Amniotic stem cell (primary cell): ENCODE results near the gene PON1.

Experiments used
- DNase-seq: peaks from one replicate; lab custom pipeline; 2025; lab: John Stamatoyannopoulos, UW

The PON1 gene

DNA sequence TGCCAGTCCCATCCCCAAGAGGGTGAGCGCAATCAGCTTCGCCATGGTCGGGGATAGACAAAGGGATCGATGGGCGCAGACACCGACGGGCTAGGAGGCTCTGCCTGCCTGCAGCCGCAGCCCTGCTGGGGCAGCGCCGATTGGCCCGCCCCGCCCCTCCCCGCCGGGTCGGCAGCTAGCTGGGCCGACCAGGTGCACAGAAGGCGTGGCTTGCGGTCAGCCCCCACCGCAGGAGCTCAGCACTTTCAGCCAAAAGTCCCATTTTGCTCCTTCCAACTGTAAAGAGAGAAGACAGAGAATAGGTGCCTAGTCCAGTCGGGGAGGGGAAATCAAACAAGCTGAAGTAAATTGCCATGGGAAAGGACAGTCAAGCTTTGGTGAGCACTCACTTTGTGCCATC lies at the start of gene PON1:
TSS of gene PON1 (minus strand) at position 102 of the 400 bp plus-strand sequence. CDS start at position 45, 57 bp downstream.
- no peak for DNase-seq

DNA sequence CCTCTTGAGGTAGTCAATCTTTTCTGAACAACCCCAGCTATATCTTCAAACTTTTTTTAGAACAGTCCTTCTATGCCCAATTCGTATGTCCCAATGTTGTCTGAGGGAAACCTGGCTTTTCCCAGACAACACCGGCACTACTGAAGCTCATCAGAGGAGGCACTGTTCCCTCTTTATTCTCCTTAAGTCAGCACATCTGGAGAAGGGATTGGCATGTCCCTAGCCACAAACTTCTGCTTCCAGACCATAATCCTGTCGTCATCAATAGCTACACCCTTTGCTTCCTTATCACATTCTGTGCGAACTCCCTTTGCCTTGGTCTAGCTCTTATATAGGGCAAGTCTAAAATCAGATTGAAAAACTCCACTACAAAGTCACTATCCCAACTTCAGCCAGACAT lies 49.0 kb upstream of the PON1 start:
- DNase-seq = no peak

DNA sequence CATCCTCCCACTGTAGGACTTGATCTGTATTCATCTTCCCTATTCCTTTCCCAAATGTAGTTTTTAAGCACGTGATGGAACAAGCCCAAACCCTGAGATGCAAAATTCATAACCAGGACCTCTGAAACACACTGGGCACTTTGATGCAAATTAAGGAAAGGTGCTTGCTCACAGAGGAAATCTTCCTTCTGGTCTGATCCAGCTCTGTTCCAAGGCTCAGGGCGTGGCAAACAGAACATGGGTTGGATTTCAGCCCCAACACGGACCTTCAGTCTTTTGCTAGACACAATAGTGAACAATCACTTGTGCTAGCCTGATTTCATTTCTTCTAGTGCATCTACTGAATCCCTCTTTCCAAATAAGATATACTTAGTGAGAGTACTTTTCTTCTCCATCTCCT lies 43.9 kb upstream of the PON1 start:
- no peak for DNase-seq

DNA sequence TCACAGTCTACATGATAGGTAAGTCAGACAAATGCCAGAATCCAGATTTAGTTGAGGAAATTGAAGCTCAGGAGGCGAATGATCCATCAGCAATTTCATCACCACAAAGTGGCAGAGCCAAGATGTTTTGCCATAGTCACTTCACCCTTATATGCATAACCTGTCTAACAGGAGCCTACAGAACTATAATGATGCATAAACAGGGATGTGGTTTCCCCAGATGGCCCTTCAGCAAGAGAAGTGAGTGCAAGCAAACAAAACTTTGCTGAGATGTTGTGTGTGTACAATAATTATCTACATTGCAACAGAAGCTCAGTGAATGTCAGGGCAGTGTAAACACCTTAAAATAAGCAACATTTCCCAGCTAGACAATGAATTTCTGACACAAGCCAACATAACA lies 43.3 kb upstream of the PON1 start:
- no peak for DNase-seq

DNA sequence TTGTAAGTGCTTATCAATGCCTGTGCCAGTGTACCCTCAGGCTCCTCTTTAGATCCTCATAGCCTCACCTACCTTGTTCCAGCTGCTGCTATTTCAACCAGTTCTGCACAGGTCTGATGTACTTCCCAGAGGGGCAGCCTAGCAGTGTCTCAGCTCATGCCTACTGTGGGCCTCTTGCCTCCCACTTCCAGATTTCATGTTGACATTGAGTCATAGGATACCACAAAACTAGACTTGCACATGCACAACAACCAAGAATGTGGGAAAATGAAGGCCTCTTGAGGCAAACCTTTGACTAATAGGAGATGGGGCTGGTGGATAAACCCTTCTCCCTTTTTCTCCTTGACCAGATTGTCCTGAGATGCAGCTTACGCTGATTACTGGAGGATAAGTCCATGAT lies 40.8 kb upstream of the PON1 start:
- no peak for DNase-seq

DNA sequence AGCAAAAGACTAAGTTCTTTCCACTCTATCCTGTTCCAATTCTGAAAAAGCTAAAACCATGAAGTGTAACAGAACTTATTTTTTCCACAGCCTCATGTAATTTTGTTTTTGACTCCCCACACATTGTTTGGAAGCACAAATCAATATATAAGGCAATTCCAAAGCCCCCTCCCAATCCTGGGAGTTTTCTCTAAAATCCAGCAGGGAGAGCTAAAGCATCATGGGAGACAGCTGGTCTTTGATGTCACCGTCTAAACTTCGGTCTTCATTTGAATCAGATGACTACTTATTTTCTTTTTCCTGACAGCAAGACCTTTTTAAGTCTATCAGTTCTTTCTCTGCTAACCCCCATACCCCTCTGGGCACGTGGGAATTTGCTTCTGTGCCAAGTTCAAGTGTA lies 33.3 kb upstream of the PON1 start:
- DNase-seq = no peak

DNA sequence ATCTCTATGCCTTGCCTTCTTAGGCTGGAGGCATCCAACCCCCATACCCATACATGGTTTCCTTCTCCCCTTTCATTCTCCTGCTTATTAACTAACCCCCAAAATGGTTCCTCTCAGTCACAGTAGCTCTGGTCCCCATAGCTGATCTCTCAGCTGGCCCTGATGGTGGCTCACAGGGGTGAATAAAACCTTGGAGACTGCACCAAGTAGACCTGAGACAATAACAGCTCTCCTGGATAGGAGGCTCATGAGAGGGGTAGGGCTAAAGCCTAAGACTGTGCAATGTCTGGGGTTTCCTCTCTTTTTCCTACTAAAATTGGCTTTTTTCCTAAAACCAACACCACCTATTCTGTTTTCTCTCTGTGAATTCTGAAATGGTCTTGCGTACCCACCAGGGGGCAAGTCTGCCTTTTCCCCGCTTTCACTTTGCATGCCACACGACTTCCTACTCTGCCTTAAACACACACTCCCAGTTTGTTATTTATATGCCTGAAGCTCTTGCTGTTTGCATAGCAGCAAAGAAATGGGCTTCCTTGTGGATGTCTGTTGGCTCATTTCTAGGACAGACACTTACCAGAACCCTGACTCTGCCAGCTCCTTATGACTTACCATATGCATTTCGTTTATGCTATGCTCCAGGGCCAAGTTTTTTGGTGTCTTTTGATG lies 18.4 kb upstream of the PON1 start:
- DNase-seq = no peak

DNA sequence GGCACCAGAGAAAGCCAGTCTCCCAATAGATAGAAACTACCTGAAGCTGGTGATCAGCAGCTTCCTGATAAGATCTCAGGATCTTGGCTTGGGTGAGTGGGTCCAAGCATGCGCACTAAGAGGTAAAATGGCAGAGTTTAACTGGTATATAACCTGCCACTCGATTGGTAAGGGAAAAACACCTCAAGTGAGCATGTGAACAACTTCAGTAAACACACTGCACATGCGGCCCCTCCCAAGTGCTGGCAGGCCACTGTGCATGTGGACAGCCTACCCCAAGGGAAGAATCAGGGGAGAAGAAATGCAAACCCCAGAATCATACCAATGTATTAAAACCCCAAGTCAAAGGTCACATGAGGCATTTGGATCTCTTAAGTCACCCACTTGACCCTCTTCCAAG lies 17.7 kb upstream of the PON1 start:
- DNase-seq = no peak

DNA sequence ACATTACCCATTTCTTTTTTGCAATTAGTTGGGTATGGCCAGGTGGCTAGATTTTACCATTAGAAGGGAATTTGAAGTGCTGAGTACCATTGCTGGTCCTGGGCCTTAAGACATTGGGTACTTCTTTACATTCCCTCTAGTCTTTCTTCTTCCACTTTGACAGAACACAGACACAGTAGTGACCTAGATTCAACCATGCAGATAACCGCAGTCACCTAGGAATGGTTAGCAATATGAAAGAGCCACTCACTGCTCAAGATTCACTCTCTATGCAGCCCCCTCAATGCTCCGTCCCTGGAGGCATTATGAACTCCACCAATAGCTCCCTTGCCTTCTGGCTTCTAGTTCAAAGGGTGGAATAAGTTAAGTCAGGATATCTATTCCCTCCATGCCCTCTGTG lies 16.2 kb upstream of the PON1 start:
- no peak for DNase-seq

DNA sequence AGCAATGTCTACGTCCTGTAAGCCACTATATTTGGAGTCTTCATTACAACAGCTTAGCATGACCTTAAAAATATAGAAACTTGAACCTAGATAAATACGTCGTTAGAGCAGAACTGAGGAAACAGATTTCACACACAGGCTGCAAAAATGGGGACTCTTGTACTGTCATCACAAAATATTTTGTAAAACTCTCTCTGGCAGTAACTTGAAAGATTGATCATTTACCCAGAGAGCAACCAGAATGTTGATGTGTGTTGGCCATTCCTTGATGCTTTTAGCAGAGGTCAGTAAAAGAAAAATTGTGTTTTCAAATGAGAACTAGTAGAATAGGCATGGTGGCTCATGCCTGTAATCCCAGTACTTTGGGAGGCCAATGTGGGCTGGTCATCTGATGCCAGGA lies 14.5 kb upstream of the PON1 start:
- DNase-seq = no peak

DNA sequence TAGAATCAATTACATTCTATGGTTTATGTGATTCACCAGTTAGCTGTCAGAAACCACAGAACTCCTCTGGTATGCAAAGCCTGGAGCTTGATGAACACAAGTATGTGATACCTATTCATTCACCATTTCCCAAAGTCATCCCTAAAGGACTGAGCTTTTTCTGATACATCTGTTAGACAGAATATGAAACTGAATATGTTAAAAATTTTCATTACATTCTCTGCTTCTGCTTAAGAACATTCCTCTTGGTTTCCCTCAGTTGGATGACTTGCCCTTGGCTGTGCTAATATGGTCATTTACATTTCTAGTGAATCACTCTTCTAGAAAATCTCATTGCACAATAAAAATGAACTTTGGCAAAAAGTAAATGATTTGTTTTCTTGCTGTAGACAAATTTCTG lies 10.8 kb upstream of the PON1 start:
- no peak for DNase-seq

DNA sequence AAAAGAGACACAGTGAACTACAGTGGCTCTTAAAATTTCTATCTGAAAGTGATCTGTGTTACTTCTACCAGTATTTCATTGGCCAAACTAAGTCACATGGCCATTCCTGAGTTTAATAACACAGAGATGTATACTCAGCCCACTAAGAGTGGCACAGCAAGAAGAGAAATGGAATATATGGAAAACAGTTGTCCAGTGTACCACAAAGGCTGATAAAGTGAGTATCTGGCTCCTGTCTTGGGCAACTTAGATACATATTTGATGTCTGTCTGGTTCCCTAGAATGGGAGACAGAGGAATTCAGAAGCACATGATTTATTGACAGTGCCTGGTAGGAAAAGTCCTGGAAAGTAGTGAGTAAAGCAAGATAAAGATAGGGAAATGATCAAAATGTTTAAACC lies 10.1 kb upstream of the PON1 start:
- DNase-seq = no peak

DNA sequence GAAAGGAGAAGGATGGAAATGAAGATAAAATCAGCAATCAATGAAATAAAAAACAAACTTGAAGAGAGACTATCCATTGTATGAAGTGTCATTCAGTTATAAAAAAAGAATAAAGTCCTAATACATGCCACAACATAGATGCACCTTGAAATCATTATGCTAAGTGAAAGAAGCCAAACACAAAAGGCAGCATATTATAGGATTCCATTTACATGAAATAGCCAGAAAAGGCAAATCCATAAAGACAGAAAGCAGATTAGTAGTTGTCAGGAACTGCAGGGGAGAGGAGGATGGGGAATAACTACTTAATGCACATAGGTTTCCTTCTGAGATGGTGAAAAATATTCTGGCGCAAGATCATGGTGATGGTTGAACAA lies 6.6 kb upstream of the PON1 start:
- no peak for DNase-seq

DNA sequence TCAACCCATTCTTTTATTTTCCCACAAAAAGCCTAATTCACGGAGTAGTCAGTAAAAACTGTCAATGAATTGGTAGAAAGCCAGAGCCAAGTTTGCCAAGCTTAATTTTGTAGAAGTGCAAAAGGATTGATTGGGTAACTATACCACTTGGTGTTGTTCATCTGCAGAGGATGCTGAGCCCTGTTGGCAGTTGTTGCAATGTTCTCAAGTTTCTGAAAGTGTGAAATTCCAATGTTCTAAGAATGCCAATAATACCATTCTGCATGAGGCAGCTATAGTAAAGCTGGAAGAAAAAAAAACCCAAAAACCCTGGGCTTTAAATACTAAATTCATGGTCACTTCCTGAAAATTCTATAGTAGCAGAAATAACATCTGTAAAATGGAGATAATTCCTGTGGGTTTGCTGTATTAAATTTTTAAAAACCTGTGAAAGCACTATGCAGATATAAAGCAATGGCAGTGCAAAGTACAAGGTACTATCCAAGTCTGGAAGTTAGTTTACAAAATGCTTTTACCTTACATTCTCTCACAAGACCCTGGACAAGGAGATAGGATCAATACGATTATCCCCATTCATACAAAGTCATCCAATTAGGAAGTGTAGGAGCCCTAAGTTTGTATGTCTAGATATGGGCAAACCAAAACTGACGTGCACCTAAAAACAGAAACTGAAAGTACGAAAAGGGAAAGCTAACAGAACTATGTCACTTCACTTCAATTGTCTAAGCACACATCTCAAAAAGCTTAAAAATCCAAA lies 6.0 kb upstream of the PON1 start:
- DNase-seq = no peak

DNA sequence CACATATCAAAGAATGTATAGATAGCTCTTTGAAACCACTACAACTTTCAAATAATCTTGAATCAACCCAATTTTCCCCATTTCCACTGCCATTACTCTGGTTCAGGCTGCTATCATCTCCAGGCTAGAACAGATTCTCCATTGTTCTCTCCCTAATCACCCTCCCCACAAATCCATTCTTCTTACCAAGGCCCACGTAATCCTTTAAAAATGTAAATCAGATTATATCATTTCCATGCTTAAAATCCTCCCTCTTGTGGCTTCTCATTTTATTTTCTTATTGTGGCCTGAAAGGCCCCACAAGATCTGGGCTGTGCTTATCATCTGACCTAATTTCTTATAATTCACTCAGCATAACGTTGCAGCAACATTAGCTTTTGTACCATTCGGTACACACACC lies 3.0 kb upstream of the PON1 start:
- no peak for DNase-seq

DNA sequence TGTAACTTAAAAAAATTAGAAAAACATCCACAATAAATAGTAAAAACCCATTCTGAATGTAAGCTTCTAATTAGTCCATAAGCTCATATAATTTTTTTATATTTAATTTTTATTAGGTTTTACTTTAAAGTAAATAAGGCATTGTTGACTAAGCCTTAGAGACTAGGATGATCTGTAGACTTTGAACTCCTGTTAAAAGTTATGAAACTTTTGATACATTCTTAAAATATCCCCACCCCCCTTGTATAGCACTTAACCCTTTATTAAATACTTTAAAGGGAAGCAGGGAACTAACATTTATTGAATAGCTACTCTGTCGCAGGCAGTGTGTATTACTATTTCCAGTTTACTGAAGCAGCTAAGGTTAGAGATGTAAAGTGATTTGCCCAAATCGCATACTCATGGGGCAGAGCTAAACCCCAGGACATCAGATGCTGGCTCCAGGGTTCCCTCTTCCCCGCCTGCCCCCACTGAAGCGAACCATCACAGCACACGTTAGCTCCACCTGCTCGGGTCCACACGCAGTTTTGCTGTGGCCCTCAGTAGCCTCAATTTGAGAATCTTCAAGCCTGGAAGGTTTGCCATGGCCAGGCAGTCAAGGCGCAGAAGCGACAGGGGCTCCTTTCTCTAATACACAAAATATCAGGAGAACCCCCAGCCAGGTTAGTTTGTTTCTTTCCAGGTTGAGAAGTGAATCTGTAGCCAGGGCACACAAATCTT lies 762 bp downstream of the PON1 start:
- DNase-seq = no peak

DNA sequence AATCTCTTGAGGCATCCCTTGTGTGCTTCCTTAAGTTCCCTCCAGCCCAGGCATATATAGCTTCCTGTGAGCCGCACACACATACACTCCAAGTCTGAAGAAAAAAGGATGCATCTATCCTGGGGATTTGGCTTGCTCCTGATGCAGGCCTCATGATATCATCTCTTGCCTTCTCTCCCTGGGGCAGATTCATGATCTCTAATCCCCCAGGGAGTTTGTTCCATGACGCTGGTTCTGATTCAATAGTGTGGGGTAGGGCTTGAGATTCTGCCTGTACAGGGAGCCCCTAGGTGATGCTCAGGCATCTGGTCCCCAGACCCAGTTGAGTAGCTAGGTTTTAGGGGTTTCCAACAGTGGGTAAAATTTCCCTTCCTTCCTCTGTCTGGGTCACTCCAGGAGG lies 1.5 kb downstream of the PON1 start:
- DNase-seq = no peak

DNA sequence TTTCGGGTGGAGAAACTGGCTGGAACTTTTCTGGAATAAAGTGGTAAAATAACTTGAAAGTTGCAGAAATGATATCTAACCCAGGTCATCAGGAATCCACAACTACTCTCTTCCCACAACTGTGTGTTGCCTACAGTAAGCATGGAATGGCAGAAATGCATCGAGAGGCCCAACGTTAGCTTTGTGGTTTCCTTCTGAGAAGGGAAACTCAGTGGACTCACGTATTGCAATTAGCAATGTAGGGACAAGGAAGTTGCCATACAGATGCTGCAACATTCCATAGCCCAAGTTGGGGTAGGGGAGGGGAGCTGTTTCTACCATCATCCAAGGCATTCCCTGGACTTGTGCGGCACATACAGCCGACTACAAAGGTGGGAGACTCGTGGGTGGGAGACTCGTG lies 1.9 kb downstream of the PON1 start:
- DNase-seq = no peak

DNA sequence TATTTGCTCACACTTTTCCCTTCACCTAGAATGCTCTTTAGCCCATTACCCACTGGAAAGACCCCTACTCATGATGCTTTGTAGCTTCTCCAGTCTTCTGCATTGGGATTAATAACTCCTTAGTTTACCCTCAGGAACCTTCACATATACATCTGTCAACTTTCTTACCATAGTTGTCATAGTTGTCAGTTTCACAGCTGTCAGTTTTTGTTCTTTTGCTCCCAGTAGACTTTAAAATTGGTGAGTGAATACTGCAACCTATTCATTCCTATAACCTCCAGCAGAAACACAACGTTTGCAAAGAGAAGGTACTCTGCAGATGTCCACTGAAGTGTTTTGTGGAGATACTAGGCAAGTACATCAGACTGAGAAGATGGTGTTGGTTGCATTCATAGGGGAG lies 2.6 kb downstream of the PON1 start:
- no peak for DNase-seq

DNA sequence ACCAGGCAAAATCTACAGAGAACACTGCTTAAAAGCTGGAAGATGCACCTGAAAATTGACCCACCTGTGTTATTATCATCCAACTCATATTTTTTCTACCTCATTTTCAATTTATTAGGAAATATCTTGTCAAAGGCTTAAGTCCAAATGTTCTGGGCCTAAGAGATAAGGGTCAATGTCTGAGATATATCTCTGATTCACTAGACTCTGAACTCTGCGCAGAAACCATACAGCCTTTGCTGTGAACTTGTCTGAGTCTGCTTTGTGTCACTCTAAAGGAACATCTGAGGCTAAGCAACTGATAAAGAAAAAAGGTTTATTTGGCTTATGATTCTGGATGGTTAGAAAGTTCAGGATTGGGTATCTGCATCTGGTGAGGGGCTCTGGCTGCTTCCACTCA lies 3.7 kb downstream of the PON1 start:
- DNase-seq = no peak

DNA sequence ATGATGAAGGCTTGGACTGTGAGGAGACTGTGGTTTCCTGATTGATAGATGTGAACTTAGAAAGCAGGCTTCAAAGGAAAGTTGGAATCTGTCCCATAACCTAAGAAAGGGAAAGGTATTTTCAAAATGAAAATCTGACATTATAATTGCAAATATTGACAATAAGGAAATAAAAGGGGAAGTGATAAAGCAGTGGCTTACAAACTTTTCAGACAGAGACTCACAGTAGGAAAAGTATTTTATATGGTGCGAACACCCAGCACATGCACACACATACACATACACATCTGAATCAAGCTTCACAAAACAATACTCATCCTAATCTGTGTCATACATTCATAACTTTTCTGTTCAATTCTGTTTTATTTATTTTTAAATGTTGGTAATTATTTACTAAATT lies 4.8 kb downstream of the PON1 start:
- DNase-seq = no peak

DNA sequence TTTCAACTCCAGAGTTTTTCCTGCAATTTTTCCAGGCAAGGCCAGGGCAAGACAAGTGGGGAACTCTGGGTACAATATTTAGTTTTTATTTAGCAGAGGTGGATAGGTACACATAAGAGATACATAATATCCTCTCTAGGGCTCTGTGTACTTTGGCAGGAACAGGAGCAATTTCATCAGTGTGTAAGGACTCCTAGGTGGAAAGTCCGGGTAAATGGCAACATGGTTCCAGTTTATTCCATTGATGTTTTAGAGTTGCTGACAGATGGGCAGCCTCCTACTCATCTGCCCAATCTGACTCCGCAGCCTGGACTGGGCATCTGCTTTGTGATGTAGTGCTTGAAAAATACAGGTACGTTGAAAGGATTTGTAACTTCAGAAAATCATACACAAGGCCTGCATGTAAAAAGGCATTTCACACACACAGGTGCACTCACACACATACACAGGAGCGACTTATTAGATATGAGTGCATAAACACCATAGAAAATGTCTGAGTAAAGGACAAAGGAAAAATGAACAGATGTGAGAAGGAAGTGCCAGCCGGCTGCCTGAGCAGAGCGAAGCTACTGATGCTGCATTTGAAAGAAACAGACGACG lies 5.7 kb downstream of the PON1 start:
- no peak for DNase-seq

DNA sequence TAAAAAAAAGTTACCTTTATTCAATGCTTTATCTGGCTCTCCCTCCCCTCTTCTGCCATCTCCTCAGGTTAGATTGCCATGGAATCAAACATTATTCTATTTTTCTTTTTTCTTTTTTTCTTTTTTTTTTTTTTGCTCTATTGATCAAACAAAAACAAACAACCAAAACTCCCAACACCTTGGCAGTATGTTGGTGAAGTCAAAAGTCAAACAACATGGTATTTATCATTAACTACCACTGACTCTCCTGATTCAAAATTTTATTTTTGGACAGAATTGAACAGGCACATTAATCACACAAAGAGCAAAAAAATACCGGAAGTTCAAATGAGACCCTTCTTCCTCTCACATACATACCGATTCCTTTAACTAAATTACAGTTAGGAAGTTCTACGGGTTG lies 6.4 kb downstream of the PON1 start:
- no peak for DNase-seq
